GM19043 (cell line): ENCODE measurements around the gene SOCS7.
"Not testable (repeated sequence)": the region's sequence is repeated elsewhere in the genome, so short reads cannot be mapped to it uniquely, and the experiment has no call there.

ENCODE experiments used
- ATAC-seq: cut with Tn5 transposase; IDR thresholded peaks from one replicate; pipeline ENCODE4 v1.9.1; 2021; ENCODE audit warnings: low read depth; ENCODE audit not compliant: unreplicated experiment

Gene SOCS7

DNA sequence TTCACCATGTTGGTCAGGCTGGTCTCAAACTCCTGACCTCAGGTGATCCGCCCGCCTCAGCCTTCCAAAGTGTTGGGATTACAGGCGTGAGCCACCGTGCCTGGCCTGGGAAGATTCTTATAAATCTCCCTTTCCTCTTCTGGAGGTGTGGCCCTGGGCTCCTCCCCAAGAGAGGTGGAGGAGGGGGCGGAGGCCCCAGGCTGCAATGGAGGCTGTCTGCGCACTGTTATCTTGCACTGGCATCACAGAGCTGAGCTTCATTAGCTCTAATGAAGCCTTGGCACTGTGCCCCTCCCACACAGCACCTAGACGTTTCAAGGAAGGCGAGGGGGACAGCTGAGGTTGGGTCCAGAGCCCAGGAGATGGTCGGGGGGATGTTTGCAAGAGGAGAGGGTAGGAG is 84.2 kb downstream of the SOCS7 start:
- no peak for ATAC-seq

DNA sequence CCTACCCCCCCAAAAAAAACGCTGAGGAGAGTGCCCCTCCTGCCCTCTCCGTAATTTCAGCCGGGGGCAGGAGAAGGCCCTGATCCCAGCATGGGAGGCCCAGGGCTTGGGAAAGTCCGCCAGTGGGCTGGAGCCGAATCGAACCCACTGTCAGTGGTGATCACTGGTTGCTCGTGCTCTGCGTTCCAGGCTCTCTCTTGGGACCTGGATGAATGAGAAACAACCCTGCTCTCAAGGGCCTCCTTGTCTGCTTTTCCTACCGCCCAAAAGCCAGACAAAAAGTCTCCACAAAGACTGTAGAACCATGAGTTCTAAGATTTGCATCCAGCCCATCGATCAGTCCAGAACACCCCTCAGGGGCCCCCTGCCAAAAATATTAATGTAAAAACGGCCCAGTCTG is 84.7 kb downstream of the SOCS7 start:
- ATAC-seq, result no peak

DNA sequence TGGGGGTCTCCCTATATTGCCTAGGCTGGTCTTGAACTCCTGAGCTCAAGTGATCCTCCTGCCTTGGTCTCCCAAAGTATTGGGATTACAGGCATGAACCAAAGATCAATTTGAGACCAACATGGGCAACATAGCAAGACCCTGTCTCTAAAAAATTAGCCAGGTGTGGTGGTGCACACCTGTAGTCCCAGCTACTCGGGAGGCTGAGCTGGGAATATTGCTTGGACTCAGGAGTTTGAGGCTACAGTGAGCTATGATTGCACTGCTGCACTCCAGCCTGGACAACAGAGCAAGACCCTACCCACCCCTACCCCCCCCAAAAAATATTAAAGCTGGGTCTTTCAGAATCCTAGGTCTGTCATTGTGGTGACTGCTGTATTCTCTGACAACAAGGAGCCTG is 85.7 kb downstream of the SOCS7 start:
- ATAC-seq, result not testable (repeated sequence)

DNA sequence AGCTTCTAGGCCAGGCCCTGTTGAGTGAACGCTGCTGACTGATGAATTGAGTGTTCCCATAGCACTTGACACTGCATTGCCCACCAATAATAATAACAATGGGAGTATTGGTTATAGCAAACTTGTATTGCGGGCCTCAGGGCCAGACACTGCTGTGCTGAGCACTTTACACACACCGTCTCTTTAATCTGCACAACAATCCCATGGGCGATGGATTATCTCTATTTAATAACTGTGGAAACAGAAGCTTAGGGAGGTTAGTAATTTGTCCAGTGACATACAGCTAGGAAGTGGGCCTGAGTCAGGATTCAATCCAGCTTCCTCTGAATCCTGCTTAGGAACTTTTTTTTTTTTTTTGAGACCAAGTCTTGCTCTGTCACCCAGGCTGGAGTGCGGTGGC is 87.8 kb downstream of the SOCS7 start:
- no peak for ATAC-seq

DNA sequence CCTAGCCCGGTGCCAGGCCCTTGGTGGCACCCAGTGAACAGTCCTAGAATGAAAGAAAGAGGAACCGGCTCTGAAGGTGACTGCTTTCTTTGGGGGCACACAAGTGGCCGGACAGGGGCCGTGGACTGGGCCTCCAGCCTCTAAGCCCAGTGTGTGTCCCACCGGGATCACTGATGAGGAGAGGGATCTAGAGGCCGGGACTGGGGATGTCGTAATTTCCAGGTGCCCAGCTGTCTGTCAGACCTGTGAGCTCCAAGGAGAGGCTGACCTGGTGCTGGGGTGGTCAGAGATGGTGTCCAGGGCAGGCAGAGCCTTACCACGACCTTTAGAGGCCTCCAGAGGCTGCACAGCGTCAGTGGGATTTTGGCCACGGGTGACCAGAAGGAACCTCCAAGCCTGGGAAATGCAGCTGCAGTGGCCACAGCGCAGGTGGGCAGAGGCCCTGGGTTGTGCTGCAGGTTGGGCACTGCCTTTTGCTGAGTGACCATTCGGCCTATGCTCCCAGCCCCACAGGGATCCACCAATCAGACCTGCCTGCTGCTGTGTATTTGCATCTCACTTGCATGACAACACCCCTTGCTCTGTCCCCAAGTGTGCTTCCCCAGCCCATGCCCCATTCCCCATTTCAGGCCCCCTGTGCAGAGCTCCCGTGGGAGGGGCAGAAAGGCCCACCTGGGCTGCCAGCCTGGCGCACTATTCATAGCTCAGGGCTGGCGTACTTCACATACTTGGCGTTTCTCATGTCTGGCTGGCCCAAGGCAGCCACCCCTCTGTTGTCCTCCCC is 89.2 kb downstream of the SOCS7 start:
- ATAC-seq, result no peak

DNA sequence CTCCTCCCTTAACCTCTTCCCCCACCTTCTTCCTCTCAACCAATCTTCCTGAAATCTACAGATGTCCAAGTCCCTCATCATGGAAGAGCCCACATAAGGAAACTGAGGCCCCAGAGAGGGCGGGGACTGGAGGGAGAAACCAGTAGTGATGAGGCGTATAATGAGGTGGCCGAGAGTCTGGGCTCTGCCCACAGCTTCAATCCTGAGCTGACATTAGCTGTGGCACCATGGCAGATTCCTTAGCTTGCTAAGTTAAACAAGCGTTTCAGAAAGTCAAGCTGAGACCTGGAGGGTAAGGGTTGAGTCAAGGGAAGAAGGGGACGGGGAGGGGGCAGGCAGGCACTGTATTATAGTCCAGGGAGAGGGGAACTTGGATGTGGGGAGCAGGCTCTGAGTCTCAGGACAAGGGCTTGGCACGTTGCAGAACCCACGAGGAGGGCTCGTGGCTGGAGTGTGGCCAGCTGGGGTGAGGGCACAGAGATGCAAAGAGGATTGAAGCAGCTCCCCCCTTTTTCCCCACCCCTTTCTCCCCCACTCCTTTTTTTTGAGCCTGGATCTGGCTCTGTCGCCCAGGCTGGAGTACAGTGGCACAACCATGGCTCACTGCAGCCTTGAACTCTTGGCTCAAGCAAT is 89.9 kb downstream of the SOCS7 start:
- ATAC-seq, result no peak

DNA sequence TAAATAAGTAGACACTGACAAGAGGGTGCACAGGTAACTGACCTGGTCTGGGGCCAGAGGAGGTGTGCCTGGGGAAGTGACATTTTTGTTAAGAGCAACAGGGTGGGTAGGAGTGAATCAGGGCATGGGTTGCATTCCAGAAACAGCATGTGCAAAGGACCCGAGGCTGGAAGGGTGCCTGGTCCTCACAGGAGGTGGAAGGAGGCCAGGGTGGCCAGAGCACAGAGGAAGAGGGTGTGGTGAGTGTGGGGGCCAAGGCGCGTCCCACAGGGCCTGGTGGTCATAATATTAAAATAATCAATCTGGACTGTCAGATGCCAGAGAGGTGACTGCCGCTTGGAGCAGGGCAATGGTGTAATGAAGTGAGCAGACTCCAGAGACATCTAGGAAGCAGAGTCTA is 90.9 kb downstream of the SOCS7 start:
- ATAC-seq, result no peak

DNA sequence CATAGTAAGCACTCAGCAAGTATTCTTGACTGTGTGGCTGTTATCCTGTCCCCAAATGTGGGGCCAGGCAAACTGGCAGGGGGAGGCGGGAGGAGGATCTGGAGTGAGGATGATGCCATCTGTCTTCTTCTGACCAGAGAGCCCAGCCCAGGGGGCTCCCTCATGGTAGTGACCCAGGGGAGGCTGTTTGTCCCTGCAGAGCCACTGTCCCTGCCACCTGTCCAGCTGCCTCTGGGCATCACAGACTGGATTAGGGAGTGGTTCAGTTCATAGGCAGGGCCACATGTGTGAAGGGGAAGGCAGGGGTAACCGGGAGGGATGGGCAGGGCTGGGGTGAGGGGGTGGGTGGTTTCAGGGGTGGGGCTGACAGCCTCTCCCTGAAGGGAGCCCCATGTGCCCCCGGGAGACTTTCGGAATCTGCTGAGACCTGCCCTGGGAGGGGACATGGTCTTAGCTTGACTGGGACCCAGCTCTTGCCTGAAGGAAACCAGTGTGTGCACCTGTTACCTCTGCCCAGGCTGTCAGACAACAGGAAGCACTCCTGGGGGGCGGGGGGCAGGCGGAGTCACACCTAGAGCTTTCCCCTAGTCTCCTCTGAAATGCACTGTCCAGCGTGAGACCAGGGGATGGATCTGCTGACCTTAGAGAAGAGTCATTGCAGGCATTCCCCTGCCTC is 91.8 kb downstream of the SOCS7 start:
- no peak for ATAC-seq

DNA sequence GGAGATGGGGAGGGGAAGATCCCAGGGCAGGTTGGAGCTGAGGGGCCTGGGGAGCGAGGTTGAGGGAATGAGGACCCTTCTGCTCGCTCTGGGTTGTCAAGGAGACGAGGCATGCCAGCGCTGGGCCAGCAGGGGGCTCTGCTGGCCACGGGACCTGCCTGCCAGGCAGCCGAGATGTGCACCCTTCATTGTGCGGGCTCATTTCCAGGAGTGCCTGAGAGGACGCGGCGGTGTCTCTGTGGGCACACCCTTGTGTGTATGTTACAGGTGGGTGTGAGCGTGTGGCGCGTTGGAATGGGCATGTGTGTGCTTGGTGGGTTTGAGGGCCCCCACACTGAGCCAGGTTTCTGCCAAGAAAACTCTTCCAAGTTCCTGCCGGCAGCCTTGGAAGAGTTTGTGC is 92.5 kb downstream of the SOCS7 start:
- ATAC-seq, result no peak

DNA sequence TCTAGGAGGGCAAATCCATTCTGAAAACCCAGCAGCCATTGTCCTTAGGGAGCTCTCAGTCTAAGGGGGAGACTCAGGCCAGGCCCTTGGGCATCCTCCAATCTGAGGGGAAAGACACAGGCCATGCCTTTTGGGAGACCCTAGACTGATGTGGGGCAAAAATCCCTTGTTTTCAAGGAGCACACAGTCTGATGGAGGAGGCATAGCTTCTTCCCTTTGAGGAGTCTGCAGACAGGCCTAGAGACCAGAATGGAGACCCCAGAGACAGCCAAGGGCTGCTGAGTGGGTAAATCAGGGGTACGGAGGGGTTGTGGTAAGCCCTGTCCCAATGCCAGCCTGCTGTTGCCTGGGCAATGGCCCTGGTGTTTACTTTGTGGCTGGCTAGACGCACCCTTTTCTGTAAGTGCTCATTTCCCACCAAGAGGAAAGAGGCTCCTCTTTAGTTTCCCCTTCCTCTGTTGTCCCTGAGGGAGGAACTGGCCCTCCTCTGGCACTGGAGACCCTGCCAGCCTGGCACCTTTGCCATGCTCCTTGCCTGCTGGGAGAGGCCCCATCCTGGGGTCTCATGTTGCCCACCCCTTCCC is 96.0 kb downstream of the SOCS7 start:
- ATAC-seq, result no peak

DNA sequence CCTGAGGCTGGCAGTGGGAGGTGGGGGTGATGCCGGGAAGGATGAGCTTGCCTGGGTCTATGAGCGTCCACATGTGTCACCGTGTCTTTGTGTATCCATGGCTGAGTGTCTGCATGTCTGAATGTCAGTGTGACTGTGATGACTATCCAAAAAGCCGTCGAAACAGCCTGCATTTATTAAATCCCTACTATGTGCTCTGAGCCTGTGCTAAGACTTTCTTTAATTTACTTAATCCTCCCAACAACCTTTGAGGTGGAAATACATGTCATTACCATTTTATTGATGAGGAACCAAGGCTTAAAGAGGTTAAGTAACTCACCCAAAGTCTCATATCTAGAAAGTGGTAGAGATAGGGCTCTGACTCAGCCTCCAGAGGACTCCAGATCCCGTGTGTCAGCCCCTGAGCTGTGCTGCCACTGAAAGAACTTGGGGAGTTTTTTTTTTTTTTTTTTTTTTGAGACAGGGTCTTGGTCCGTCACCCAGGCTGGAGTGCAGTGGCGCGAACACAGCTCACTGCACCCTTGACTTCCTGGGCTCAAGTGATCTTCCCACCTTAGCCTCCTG is 96.6 kb downstream of the SOCS7 start:
- no peak for ATAC-seq

DNA sequence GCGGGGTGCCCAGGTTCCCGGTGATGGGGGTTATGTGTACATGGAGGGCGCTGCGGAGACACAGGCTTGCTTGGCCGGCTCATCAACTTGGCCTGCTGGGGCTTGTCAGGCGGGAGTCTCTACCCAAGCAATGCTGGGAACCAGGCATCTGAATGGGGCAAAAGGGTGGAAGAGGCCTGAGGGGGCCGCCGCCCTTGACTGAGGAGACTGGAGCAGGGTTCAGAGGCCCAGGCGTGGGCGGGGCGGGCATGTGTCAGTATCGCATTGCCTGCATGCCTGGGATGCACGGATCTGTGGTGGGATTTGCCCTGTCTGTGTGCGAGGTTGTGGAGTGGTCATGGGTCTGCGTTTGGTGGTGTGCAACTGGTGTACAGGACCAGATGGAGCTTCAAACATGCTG is 97.7 kb downstream of the SOCS7 start:
- no peak for ATAC-seq

DNA sequence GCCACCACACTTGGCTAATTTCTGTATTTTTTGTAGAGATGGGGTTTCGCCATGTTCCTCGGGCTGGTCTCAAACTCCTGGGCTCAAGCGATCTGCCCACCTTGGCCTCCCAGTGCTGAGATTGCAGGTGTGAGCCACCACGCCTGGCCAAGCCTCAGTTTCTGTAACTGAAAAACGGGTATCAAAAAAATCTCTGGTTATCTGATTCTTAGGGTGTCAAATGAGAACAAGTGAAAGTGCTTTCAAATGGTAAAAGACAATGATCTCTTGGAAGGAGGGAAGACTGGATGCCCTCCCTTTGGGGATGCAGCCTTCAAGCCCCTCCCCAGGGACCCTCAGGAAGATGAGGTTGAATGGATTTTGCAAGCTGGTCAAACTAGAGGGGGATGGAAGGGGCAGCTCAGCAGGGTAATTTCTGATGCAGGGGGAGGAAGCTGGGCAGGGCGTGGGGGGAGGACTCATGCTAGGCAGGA is 98.9 kb downstream of the SOCS7 start:
- ATAC-seq, result no peak

DNA sequence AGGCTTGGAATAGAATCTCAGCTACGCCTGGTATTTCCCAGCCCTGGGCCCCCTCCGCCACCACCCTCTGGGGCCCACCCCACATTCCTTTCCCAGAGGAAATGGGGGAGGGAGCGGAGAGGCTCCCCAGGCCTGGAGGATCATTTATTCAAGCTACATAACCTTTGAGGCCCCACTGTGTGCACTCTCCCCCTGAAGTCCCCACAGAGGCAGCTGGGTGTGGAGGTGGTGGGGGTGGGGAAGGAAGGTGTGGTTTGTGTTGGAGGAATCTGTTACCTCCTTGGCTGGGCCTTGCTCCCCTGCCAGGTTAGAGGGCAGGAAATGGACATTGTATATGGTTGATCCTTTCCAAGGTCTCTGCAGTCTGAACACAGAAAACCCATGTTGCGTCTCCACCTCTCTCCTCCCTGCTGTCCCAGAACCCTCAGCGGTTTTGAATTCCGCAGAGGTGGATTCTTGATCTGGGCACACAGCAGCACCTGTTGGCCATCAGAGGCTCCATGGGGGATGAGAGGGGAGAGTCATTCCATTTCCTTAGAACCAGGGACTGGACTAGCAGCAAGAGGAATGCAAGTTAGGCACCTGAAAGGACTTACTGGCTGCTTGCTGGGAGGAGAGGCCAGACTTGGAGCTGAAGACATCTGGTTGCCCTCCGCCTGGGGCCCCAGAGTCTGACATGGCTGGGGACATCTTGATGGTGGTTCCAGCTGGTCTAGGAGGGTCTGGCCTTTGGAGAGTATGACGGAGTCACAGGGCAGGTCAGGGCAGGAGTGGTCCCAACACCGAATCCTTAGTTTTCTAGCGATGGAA is 99.6 kb downstream of the SOCS7 start:
- ATAC-seq, result no peak

DNA sequence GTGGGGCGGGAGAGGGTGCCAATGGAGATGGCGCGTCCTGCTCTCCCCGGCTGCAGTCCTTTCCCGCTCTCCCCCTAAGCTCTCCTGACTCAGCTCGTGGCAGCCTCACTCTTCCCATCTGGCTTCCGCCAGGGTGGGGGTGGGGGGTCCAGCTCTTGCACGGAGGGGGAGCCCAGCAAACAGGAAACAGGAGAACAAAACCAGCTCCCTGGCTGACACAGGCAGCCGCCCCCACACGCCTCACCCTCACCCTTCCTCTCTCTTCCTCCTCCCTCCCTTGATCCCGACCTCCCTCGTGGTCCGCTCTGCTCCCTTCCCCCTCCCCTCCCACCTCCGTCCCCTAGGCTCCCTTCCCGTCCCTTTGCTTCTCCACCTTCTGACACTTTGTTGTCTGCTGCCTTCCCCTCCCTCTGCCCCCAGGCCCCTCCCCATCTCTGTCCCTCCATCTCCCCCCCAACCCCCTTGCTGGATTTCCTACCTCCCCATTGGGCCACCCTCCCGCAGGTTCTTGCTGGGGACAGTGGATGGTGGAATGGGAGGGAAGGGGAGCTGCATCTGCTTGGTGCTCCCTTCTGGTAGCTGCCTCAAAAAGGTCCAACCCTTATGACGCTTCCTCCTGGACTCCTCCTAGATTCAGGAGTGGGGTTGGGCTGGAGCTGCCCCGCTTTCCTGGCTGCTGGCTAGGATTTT is 100.3 kb downstream of the SOCS7 start:
- ATAC-seq, result no peak

DNA sequence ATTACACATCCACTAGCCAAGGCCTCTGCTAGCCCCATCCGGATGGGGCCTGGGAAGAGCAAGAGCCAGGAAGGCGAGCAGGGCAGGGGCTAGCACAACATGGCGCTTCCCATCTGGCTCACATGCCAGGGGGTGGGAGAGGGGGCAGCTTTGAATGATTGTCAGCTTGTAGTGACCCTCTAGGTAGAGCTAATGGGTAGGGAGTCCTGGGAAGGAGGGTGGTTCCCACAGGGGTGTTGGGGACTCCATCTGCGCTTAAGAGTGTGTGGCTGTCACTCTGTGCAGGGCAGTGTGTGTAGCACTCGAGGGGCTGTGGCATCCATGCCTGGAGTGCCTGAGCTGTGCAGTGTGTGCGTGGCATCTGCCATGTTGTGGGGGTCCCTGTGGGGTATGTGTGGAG is 101.1 kb downstream of the SOCS7 start:
- ATAC-seq, result no peak

DNA sequence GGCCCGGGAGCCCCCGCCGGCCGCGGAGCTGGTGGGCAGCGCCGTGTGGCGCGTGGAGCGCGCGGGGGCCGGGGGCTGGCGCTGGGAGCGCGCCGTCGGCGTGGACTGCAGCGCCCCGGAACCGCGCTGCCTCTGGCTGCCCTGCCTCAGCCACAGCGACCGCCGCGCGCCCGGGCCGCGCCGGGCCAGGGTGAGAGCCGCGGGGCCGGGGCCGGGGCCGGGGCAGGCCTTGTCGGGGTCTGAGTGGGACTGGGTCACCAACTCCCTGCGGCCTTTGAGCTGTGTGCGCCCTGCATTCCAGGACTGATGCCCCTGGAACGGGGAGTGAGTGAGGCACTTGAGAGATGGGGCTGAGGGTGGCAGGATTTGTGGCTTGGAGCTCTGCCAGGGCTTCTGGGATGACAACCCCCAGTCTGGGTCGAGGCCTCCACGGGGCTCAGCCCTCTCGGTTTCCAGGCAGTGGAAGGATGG is 102.3 kb downstream of the SOCS7 start:
- no peak for ATAC-seq

DNA sequence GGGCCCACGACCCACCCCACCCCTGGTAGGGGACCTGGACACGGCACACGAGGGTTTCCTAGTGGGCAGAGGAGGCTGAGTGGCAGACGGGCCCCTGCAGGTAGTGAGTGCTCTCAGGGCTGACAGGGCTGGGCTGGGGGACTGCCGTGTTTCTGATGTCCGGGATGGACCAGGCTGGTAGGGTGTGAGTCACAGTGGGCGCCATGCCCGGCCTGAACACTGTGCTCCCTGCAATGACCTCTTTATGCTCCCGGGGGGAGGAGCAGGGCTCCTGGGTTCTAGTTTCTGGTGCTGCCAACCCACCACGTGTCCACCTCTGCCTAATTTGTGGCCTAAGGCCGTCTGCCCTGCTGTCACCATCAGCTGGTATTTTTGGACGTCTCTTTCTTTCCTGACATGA is 102.9 kb downstream of the SOCS7 start:
- ATAC-seq, result no peak
